ENCODE results near the gene CD101.

The CD101 gene

GRCh38 chr1:117049857-117050256, 48.3 kb downstream of the CD101 start:
- in situ Hi-C loops (cut with HindIII; ENCODE audit: low pct_unique_long_range_greater_than_20kb, low sequenced_read_pairs): no loop called here
- DNase-seq (ENCODE audit: low read depth in 1 of 2, low spot score in 1 of 2): no peak
- TF ChIP-seq JUND (IDR thresholded peaks at IDR 0.05; ENCODE audit: low read depth): no peak

GRCh38 chr1:117051224-117052064, 49.9 kb downstream of the CD101 start:
- DNase-seq (ENCODE audit: low read depth in 1 of 2, low spot score in 1 of 2): peak; percentile 13 to 82
- in situ Hi-C loops (cut with HindIII; ENCODE audit: low pct_unique_long_range_greater_than_20kb, low sequenced_read_pairs): no loop called here
- TF ChIP-seq JUND (IDR thresholded peaks at IDR 0.05; ENCODE audit: low read depth): no peak

- in situ Hi-C loops (cut with HindIII; ENCODE audit: low pct_unique_long_range_greater_than_20kb, low sequenced_read_pairs): no loop called here
- no peak for DNase-seq (ENCODE audit: low read depth in 1 of 2, low spot score in 1 of 2)
- no peak for TF ChIP-seq JUND (IDR thresholded peaks at IDR 0.05; ENCODE audit: low read depth)
Observed at GRCh38 chr1:117054068-117054467, 52.5 kb downstream of the CD101 start.

GRCh38 chr1:117058810-117059209, 57.2 kb downstream of the CD101 start:
- no peak for DNase-seq (ENCODE audit: low read depth in 1 of 2, low spot score in 1 of 2)
- TF ChIP-seq JUND (IDR thresholded peaks at IDR 0.05; ENCODE audit: low read depth): no peak
- in situ Hi-C loops (cut with HindIII; ENCODE audit: low pct_unique_long_range_greater_than_20kb, low sequenced_read_pairs): no loop called here

- DNase-seq (ENCODE audit: low read depth in 1 of 2, low spot score in 1 of 2): peak; percentile 18 to 72
- in situ Hi-C loops (cut with HindIII; ENCODE audit: low pct_unique_long_range_greater_than_20kb, low sequenced_read_pairs): no loop called here
- TF ChIP-seq JUND (IDR thresholded peaks at IDR 0.05; ENCODE audit: low read depth): no peak
Observed at GRCh38 chr1:117059334-117059677, 57.7 kb downstream of the CD101 start.

GRCh38 chr1:117059678-117060440, 58.3 kb downstream of the CD101 start, which contains the start of gene TTF2:
TTF2 (plus strand) TSS chr1:117060326; CDS start chr1:117060347, 21 bp downstream.
- no peak for TF ChIP-seq JUND (IDR thresholded peaks at IDR 0.05; ENCODE audit: low read depth)
- in situ Hi-C loops (cut with HindIII; ENCODE audit: low pct_unique_long_range_greater_than_20kb, low sequenced_read_pairs): no loop called here
- DNase-seq (ENCODE audit: low read depth in 1 of 2, low spot score in 1 of 2): peak; percentile 89 to 99

GRCh38 chr1:117060441-117061317, 59.1 kb downstream of the CD101 start:
- no peak for TF ChIP-seq JUND (IDR thresholded peaks at IDR 0.05; ENCODE audit: low read depth)
- in situ Hi-C loops (cut with HindIII; ENCODE audit: low pct_unique_long_range_greater_than_20kb, low sequenced_read_pairs): no loop called here
- DNase-seq (ENCODE audit: low read depth in 1 of 2, low spot score in 1 of 2): peak; percentile 35 to 79

GRCh38 chr1:117061986-117062415, 60.4 kb downstream of the CD101 start:
- no peak for DNase-seq (ENCODE audit: low read depth in 1 of 2, low spot score in 1 of 2)
- in situ Hi-C loops (cut with HindIII; ENCODE audit: low pct_unique_long_range_greater_than_20kb, low sequenced_read_pairs): no loop called here
- no peak for TF ChIP-seq JUND (IDR thresholded peaks at IDR 0.05; ENCODE audit: low read depth)

- no peak for DNase-seq (ENCODE audit: low read depth in 1 of 2, low spot score in 1 of 2)
- in situ Hi-C loops (cut with HindIII; ENCODE audit: low pct_unique_long_range_greater_than_20kb, low sequenced_read_pairs): no loop called here
- no peak for TF ChIP-seq JUND (IDR thresholded peaks at IDR 0.05; ENCODE audit: low read depth)
Observed at GRCh38 chr1:117066367-117066766, 64.8 kb downstream of the CD101 start.

- no peak for TF ChIP-seq JUND (IDR thresholded peaks at IDR 0.05; ENCODE audit: low read depth)
- DNase-seq (ENCODE audit: low read depth in 1 of 2, low spot score in 1 of 2): peak; percentile 30 to 49
- in situ Hi-C loops (cut with HindIII; ENCODE audit: low pct_unique_long_range_greater_than_20kb, low sequenced_read_pairs): no loop called here
Observed at GRCh38 chr1:117067533-117068370, 66.2 kb downstream of the CD101 start.

- no peak for DNase-seq (ENCODE audit: low read depth in 1 of 2, low spot score in 1 of 2)
- no peak for TF ChIP-seq JUND (IDR thresholded peaks at IDR 0.05; ENCODE audit: low read depth)
- in situ Hi-C loops (cut with HindIII; ENCODE audit: low pct_unique_long_range_greater_than_20kb, low sequenced_read_pairs): no loop called here
Observed at GRCh38 chr1:117068580-117068979, 67.0 kb downstream of the CD101 start.
